GM18505 (cell line): ENCODE measurements around the gene RAP1B.

Experiments used
- ATAC-seq: cut with Tn5 transposase; IDR thresholded peaks from one replicate; pipeline ENCODE4 v1.9.1; 2021; ENCODE audit not compliant: unreplicated experiment
- POLR2A ChIP-seq: IDR thresholded peaks from 4 replicates; pipeline ENCODE4 v1.6.1; 2011; ENCODE audit warnings: borderline replicate concordance; ENCODE audit not compliant: insufficient read depth, insufficient read length; ENCODE audit errors: extremely low read depth

RAP1B gene

GRCh38 chr12:68610370-68611093 lies at the start of gene RAP1B:
RAP1B (plus strand) TSS chr12:68610899; CDS start chr12:68648725, 37,826 bp downstream.
- peak; percentile 83 for ATAC-seq
- peak; percentile 94 for TF ChIP-seq POLR2A

GRCh38 chr12:68561830-68562229 lies 48.9 kb upstream of the RAP1B start:
- no peak for ATAC-seq

GRCh38 chr12:68564166-68564565 lies 46.5 kb upstream of the RAP1B start:
- ATAC-seq: no peak

More at GRCh38 chr12:68561830-68562229, 48.9 kb upstream of the RAP1B start:
- no peak for TF ChIP-seq POLR2A

GRCh38 chr12:68565391-68565903 lies 45.3 kb upstream of the RAP1B start:
- no peak for TF ChIP-seq POLR2A
- ATAC-seq: no peak

More at GRCh38 chr12:68564166-68564565, 46.5 kb upstream of the RAP1B start:
- no peak for TF ChIP-seq POLR2A

GRCh38 chr12:68568922-68569569 lies 41.7 kb upstream of the RAP1B start:
- ATAC-seq: no peak
- no peak for TF ChIP-seq POLR2A

GRCh38 chr12:68572661-68573060 lies 38.0 kb upstream of the RAP1B start:
- TF ChIP-seq POLR2A: no peak
- ATAC-seq: no peak

- ATAC-seq: no peak
Observed at GRCh38 chr12:68573406-68573805, 37.3 kb upstream of the RAP1B start.

GRCh38 chr12:68577949-68578348 lies 32.8 kb upstream of the RAP1B start:
- TF ChIP-seq POLR2A: no peak
- ATAC-seq: no peak

More at GRCh38 chr12:68573406-68573805, 37.3 kb upstream of the RAP1B start:
- TF ChIP-seq POLR2A: no peak

- no peak for TF ChIP-seq POLR2A
- no peak for ATAC-seq
Observed at GRCh38 chr12:68578765-68579164, 31.9 kb upstream of the RAP1B start.

- ATAC-seq: no peak
- TF ChIP-seq POLR2A: no peak
Observed at GRCh38 chr12:68579254-68579653, 31.4 kb upstream of the RAP1B start.

- ATAC-seq: no peak
- no peak for TF ChIP-seq POLR2A
Observed at GRCh38 chr12:68580911-68581310, 29.8 kb upstream of the RAP1B start.

- no peak for ATAC-seq
- no peak for TF ChIP-seq POLR2A
Observed at GRCh38 chr12:68581926-68582325, 28.8 kb upstream of the RAP1B start.

- ATAC-seq: no peak
- no peak for TF ChIP-seq POLR2A
Observed at GRCh38 chr12:68585966-68586365, 24.7 kb upstream of the RAP1B start.

- peak; percentile 78 for ATAC-seq
- no peak for TF ChIP-seq POLR2A
Observed at GRCh38 chr12:68587448-68587873, 23.2 kb upstream of the RAP1B start.
